ENCODE measurements around the gene LRTM2.

Gene LRTM2

GRCh38 chr12:1820191-1820895 lies at the start of gene LRTM2:
Gene LRTM2, plus strand, starts transcription at chr12:1820565. Its CDS starts 7,584 bp downstream, at chr12:1828149.
- in situ Hi-C loops (cut with HindIII; ENCODE audit: low sequenced_read_pairs), result no loop called here

- in situ Hi-C loops (cut with HindIII; ENCODE audit: low sequenced_read_pairs), result no loop called here
Observed at GRCh38 chr12:1773937-1774655, 46.3 kb upstream of the LRTM2 start.

GRCh38 chr12:1776170-1776921 lies 44.0 kb upstream of the LRTM2 start:
- in situ Hi-C loops (cut with HindIII; ENCODE audit: low sequenced_read_pairs), result no loop called here

- in situ Hi-C loops (cut with HindIII; ENCODE audit: low sequenced_read_pairs), result no loop called here
Observed at GRCh38 chr12:1777798-1778197, 42.6 kb upstream of the LRTM2 start.

GRCh38 chr12:1778911-1779310 lies 41.5 kb upstream of the LRTM2 start:
- in situ Hi-C loops (cut with HindIII; ENCODE audit: low sequenced_read_pairs), result no loop called here

- in situ Hi-C loops (cut with HindIII; ENCODE audit: low sequenced_read_pairs), result no loop called here
Observed at GRCh38 chr12:1779783-1780182, 40.6 kb upstream of the LRTM2 start.

- in situ Hi-C loops (cut with HindIII; ENCODE audit: low sequenced_read_pairs), result no loop called here
Observed at GRCh38 chr12:1781772-1782171, 38.6 kb upstream of the LRTM2 start.

GRCh38 chr12:1782215-1782614 lies 38.1 kb upstream of the LRTM2 start:
- in situ Hi-C loops (cut with HindIII; ENCODE audit: low sequenced_read_pairs), result no loop called here

- in situ Hi-C loops (cut with HindIII; ENCODE audit: low sequenced_read_pairs), result no loop called here
Observed at GRCh38 chr12:1787714-1788113, 32.7 kb upstream of the LRTM2 start.

GRCh38 chr12:1790444-1790843 lies 29.9 kb upstream of the LRTM2 start:
- in situ Hi-C loops (cut with HindIII; ENCODE audit: low sequenced_read_pairs), result loop anchor here (5.0 kb wide), 1 partner anchor 143 kb away; no protein-coding TSS in a partner anchor

- in situ Hi-C loops (cut with HindIII; ENCODE audit: low sequenced_read_pairs), result loop anchor here (5.0 kb wide), 1 partner anchor 144 kb away; no protein-coding TSS in a partner anchor
Observed at GRCh38 chr12:1791104-1791841, 29.1 kb upstream of the LRTM2 start.

- in situ Hi-C loops (cut with HindIII; ENCODE audit: low sequenced_read_pairs), result loop anchor here (5.0 kb wide), 1 partner anchor 145 kb away; no protein-coding TSS in a partner anchor
Observed at GRCh38 chr12:1792406-1792805, 28.0 kb upstream of the LRTM2 start.

GRCh38 chr12:1793426-1794210 lies 26.7 kb upstream of the LRTM2 start:
- in situ Hi-C loops (cut with HindIII; ENCODE audit: low sequenced_read_pairs), result loop anchor here (5.0 kb wide), 1 partner anchor 146 kb away; no protein-coding TSS in a partner anchor

- in situ Hi-C loops (cut with HindIII; ENCODE audit: low sequenced_read_pairs), result loop anchor here (5.0 kb wide), 1 partner anchor 147 kb away; no protein-coding TSS in a partner anchor
Observed at GRCh38 chr12:1794440-1795090, 25.8 kb upstream of the LRTM2 start.

- in situ Hi-C loops (cut with HindIII; ENCODE audit: low sequenced_read_pairs), result no loop called here
Observed at GRCh38 chr12:1795221-1795784, 25.1 kb upstream of the LRTM2 start.

- in situ Hi-C loops (cut with HindIII; ENCODE audit: low sequenced_read_pairs), result no loop called here
Observed at GRCh38 chr12:1795785-1796514, 24.4 kb upstream of the LRTM2 start.

GRCh38 chr12:1796515-1797010 lies 23.8 kb upstream of the LRTM2 start:
- in situ Hi-C loops (cut with HindIII; ENCODE audit: low sequenced_read_pairs), result no loop called here
